Inflammatory macrophage treated with lipopolysaccharide for 4 hours (primary cell): ENCODE data around the gene PTPRG.
"Not testable (repeated sequence)": the region's sequence is repeated elsewhere in the genome, so short reads cannot be mapped to it uniquely, and the experiment has no call there.

Experiments
- DNase-seq: peaks from one replicate; pipeline ENCODE4 v3.0.0-alpha.2; 2020

The PTPRG gene

GRCh38 chr3:61561374-61562041, at the start of gene PTPRG:
PTPRG (plus strand) TSS chr3:61561571; CDS start chr3:61562288, 717 bp downstream.
- peak; percentile 4 for DNase-seq

DNA sequence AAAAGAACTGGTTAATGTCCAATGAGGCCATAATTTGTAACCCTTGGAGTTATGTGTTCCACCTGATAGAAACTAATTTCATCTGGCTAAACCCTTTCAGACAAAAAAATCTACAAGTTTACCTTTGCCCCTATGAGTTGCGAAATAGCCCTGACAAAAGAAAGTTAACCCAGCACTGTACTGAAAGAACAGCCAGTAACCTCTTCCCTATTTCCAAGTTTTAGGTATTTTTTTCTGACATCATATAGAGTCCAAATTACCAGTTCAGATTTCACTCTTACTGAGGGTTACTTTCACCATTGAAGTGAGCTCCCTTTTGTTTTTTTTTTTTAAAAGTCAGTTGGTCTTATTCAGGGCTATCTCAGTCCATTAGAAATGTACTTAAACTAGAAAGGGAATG, 42.8 kb upstream of the PTPRG start:
- DNase-seq: no peak

GRCh38 chr3:61520966-61521628, 40.3 kb upstream of the PTPRG start:
- DNase-seq: no peak

DNA sequence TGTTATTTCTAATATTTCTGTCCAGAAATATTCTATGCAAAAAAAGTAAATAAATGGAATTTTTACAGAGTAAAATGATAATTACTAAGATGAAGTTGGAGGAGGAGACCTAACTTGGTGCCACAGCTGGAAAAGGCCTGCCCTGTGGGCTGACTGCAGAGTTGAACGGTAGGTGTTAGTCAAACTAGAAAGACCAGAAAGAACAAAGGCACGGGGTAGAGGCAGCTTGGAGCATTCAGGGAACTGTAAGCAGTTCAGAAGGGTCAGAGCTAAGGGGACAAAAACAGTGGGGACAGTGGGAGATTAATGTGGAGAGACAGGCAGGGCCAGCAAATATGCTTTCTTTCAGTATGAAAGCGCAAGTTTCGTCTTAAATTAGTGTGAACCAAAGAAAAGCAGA, 39.3 kb upstream of the PTPRG start:
- DNase-seq: no peak

- DNase-seq: no peak
These were observed 38.7 kb upstream of the PTPRG start for GRCh38 chr3:61522626-61523025.

- no peak for DNase-seq
These were observed 36.4 kb upstream of the PTPRG start for GRCh38 chr3:61524933-61525332.

DNA sequence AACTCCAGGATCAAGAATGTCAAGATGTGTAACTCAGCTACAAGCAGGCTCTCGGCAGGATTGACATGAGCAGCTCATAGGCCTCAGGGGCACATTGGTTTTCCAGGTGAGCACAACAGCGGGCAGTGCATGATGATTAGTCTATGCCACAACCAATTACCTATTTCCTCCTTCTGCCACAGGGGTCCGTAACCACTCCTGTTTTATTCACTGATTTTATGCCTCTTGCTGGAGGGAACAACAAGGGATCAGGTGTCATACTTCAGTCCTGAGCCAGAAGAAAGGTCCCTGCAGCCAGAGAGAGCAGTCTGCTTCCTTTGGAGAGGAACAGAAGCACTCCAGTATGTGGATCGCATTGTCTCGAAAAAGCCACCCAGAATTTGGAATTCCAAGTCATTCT, 35.1 kb upstream of the PTPRG start:
- DNase-seq: no peak

GRCh38 chr3:61527011-61527410, 34.4 kb upstream of the PTPRG start:
- no peak for DNase-seq

- DNase-seq: no peak
These were observed 31.0 kb upstream of the PTPRG start for GRCh38 chr3:61530355-61530754.

DNA sequence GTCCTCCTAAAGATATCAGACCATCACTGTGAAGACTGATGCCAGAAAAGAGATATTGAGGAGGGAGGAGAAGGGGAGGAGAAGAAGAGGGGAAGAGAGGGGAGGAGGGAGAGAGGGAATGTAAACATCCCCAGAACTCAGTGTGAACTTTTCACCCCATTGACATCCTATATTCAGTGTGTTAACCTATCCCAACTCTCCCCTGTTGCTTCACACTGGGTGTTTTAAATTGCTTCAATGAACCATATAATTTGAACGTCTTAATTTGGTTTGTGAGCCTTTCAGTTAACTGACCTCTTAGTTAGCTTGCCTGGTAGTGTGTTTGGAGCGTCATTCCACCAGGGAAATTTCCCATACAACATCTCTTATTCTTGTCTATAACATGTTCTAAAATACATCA, 29.8 kb upstream of the PTPRG start:
- DNase-seq: no peak

GRCh38 chr3:61532739-61533500, 28.5 kb upstream of the PTPRG start:
- DNase-seq: no peak

DNA sequence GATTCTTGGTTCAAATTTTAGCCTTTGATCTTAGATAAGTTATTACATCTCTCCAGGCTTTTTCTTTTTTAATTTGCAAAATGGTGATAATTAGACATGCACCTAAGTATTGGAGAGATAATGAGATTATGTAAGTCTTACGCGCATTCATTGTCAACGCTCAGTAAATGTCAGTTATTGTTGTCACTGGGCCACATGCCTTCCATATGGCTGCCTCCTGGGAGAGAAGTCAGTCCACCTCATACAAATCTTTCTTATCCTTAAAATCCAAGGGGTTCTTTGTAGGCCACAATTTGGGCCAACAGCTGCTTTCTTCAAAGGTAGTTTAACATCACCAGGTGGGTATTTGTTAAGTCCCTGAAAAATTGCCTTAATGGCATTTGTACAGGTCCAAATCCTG, 25.5 kb upstream of the PTPRG start:
- DNase-seq: no peak

GRCh38 chr3:61537366-61537765, 24.0 kb upstream of the PTPRG start:
- DNase-seq: no peak

DNA sequence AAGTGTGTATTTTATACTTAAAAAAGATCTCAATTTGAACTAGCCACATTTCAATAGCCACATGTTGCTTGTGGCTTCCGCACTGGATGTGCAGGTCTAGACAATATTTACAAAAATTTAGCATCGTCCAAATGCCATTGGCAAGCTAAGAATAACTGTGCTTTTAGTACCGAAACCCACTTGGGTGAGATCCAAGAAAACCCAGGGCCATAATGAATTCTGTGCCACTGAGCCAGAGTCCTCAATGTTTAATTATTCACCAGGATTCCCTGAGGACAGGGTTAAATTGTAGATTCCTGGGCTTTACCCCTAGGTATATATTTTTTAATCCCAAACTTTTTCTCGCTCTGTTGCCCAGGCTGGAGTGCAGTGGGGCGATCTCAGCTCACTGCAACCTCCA, 22.9 kb upstream of the PTPRG start:
- DNase-seq: no peak

DNA sequence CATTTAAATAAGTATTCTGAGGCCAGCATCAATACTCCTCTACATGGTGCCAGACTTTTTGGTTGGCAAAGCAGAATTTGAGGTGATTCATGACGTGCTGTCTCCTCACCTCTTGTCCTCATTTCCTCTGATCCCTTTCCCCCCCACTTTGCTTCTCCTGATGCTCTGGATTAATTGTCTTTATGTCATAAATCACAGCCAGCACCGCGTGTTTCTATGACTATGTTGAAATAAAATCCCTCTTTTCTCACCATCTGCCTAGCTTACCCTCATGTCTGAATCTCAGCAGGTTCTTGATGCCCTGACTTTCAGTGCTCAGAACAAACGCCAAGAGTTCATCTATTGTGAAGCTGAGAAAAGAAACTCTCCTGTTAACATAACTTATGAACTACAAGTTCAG, 19.7 kb upstream of the PTPRG start:
- no peak for DNase-seq

DNA sequence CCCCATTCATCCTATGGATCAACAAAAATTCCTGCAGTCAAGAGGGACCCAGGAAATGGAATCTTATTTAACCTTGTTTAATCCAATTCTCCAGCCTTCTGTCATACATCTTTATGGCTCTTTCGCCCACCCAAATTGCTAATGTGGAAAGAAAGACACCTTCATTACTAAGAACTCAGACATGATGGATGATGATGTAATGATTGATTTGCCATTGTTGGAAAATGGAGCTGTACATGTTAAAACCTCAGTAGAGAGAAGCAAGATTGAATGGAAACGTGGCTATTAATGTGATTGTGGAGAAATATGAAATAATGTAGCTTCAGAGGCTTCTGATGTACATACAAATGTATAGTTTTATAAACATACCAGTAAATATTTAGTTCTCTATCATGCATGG, 15.7 kb upstream of the PTPRG start:
- no peak for DNase-seq

- DNase-seq: no peak
These were observed 13.7 kb upstream of the PTPRG start for GRCh38 chr3:61547625-61548024.

- not testable (repeated sequence) for DNase-seq
These were observed 8.7 kb upstream of the PTPRG start for GRCh38 chr3:61552704-61553103.

- DNase-seq: no peak
These were observed 2.1 kb upstream of the PTPRG start for GRCh38 chr3:61559136-61559731.

DNA sequence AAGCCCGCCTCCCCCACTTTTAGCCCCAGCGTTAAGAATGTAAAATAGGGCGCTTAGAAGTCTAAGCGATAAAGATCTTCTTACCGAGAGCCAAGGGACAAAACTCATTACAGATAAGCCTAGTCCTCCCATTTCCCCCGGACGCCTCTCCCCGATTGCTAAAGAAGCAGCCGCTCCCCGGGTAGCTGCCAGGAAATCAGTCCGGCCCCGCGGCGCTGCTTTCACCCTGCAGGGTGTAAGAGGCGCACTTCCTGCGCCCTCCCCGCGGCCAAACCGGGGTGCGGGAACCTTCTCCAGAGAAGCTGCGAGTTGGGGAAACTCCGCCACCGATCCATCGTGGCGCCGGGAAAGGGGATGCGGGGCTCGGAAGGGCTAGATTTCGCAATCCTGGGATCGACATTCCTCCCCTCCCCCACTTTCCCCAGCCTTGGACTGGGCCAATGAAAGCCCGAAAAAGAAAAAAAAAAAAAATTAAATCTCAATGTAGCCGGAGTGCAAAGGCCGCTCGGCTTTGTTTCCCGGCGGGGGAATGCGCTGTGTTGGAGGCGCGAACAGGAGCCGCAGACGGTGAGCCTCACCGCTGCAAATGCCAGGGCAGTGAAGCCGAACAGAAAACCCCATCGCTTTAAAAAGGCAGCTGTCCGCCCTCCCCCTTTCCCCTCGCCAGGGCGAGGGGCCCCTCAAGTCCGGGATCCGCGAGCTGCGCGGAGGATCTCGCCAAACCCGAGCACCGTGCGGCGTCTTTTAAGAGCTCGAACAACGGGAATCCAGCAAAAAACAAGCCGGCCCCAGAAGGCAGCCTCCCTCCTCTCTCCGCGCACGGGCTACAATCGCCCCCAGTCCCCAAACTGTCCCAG, 626 bp upstream of the PTPRG start:
- no peak for DNase-seq

GRCh38 chr3:61562042-61562720, 810 bp downstream of the PTPRG start:
- no peak for DNase-seq

DNA sequence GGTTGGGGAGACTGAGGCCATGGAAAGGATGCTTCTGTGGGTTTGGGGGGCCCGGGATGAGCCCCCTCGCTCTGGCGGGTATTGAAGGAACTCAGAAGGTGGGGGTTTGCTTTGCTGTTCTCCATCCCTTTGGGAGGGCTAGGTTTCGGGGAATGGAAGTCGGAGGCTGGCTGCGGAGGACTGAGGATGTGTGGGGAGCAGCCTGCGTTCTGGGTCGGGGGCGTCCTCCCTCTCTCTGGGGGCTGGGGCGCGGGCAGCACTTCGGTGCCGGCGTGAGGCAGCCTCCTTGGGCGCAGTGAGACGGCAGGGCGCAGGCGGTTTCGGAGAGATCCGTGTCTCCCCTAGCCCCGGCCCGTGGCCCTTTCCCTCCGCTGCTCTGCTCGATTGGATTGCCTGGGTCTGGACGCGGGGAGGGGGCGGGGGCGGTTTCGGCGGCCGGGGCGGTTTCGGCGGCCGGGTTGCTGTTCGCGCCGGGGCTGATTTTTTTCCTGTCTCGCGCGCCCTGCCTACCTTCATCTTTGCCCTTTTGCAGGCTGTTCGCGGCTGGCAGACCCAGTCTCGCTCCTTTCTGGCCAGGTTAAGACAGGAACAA, 1.4 kb downstream of the PTPRG start:
- no peak for DNase-seq
